Stromal cell of bone marrow (primary cell): ENCODE data around the gene ADAM12.

Experiments
- DNase-seq: peaks from one replicate; pipeline ENCODE4 v3.0.0-alpha.2; 2012; ENCODE audit warnings: low read depth

Gene ADAM12

GRCh38 chr10:126114884-126115555, 273.3 kb downstream of the ADAM12 start:
- no peak for DNase-seq

GRCh38 chr10:126111516-126111915, 276.8 kb downstream of the ADAM12 start:
- DNase-seq: no peak

GRCh38 chr10:126110489-126111180, 277.6 kb downstream of the ADAM12 start:
- DNase-seq: peak; percentile 84

GRCh38 chr10:126109893-126110292, 278.4 kb downstream of the ADAM12 start:
- no peak for DNase-seq

- DNase-seq: no peak
Measured at GRCh38 chr10:126108693-126109092, 279.6 kb downstream of the ADAM12 start.

GRCh38 chr10:126104767-126105166, 283.5 kb downstream of the ADAM12 start:
- no peak for DNase-seq

- DNase-seq: no peak
Measured at GRCh38 chr10:126102636-126103035, 285.6 kb downstream of the ADAM12 start.

- no peak for DNase-seq
Measured at GRCh38 chr10:126101736-126102135, 286.5 kb downstream of the ADAM12 start.

GRCh38 chr10:126101325-126101724, 287.0 kb downstream of the ADAM12 start:
- DNase-seq: no peak

GRCh38 chr10:126099366-126099765, 288.9 kb downstream of the ADAM12 start:
- DNase-seq: no peak

- no peak for DNase-seq
Measured at GRCh38 chr10:126098226-126098581, 290.1 kb downstream of the ADAM12 start.

- no peak for DNase-seq
Measured at GRCh38 chr10:126097558-126098225, 290.6 kb downstream of the ADAM12 start.

- DNase-seq: no peak
Measured at GRCh38 chr10:126094537-126094936, 293.7 kb downstream of the ADAM12 start.

- no peak for DNase-seq
Measured at GRCh38 chr10:126092366-126093215, 295.7 kb downstream of the ADAM12 start.

- DNase-seq: peak; percentile 98
Measured at GRCh38 chr10:126090911-126091728, 297.2 kb downstream of the ADAM12 start.

- no peak for DNase-seq
Measured at GRCh38 chr10:126090443-126090842, 297.8 kb downstream of the ADAM12 start.

- DNase-seq: no peak
Measured at GRCh38 chr10:126087796-126088505, 300.3 kb downstream of the ADAM12 start.

GRCh38 chr10:126087153-126087680, 301.1 kb downstream of the ADAM12 start:
- DNase-seq: no peak

- no peak for DNase-seq
Measured at GRCh38 chr10:126085806-126086205, 302.5 kb downstream of the ADAM12 start.

GRCh38 chr10:126084369-126084768, 303.9 kb downstream of the ADAM12 start:
- no peak for DNase-seq

- DNase-seq: no peak
Measured at GRCh38 chr10:126083009-126083408, 305.3 kb downstream of the ADAM12 start.
